GM12801 (cell line): ENCODE measurements around the gene FAM229B.

Experiments
- TF ChIP-seq, protein P1 (sequence below): IDR thresholded peaks from one replicate; pipeline ENCODE4 v1.5.1; 2011; ENCODE audit warnings: control low read depth; ENCODE audit not compliant: insufficient read length; ENCODE audit errors: extremely low read depth

The FAM229B gene

DNA sequence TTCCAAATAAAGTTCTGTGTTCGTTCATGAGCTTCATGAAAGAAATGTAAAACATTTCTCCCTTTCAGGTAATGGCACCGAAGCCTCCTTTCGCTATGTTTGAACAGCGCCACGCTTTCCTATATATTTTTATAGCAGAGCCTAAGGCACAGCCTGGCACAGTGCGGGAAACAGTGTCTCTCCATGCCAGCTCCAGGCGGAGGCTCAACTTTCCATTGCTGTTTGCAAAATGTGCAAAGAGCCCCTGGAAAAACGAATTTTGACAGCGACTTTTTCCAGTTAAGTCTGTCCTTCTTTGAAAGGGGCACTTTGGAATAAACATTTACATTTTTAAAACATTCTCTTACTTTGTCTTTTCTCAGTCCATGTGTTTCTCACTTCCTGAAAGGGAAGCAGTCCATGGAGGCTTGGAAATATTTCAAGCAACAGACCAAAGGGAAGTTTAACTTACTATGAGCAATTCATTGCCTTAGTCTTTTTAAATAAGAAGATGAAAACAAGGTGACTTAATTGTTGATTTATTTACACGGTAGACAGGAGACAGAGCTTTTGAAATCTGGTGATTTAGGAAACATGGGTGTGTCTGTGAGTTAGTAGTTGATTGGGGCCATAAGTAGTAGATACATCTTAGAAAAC, 32.7 kb upstream of the FAM229B start:
- TF ChIP-seq, protein P1, sequence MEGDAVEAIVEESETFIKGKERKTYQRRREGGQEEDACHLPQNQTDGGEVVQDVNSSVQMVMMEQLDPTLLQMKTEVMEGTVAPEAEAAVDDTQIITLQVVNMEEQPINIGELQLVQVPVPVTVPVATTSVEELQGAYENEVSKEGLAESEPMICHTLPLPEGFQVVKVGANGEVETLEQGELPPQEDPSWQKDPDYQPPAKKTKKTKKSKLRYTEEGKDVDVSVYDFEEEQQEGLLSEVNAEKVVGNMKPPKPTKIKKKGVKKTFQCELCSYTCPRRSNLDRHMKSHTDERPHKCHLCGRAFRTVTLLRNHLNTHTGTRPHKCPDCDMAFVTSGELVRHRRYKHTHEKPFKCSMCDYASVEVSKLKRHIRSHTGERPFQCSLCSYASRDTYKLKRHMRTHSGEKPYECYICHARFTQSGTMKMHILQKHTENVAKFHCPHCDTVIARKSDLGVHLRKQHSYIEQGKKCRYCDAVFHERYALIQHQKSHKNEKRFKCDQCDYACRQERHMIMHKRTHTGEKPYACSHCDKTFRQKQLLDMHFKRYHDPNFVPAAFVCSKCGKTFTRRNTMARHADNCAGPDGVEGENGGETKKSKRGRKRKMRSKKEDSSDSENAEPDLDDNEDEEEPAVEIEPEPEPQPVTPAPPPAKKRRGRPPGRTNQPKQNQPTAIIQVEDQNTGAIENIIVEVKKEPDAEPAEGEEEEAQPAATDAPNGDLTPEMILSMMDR: no peak

DNA sequence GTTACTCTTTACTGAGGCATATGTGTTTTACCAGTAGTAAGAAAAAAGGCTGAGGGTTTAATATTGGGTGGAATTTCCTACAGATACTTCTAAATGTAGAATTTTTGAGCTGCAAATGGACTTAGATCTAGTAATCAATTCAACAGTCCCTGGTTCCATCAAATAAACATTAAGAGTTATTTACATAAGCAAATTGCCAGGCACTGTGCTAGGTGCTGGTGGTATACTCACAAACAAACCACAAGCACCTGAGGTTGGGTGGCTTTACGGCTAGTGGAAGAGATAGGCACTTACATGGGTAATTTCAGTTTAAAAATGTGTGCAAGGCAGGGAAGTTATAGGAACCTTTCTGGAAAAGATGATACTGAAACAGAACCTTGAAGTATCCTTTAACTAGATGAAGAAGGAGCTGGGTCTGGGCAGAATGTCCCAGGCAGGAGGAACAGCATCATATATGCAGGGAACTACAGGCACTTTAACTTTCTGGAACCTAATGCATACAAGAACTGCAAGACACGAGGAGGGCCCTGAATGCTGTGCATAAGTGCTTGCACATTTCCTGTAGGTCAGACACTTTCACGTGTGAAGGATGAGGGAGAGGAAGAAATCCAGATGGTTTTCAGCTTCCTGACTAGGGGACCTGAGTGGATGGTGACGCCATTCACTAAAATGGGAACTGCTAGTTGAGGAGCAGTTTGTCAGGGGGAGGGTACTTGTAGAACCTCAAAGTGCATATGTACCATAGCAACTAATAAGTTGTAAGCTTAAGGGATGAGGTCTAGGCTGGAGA, 29.0 kb upstream of the FAM229B start:
- TF ChIP-seq, protein P1: no peak

DNA sequence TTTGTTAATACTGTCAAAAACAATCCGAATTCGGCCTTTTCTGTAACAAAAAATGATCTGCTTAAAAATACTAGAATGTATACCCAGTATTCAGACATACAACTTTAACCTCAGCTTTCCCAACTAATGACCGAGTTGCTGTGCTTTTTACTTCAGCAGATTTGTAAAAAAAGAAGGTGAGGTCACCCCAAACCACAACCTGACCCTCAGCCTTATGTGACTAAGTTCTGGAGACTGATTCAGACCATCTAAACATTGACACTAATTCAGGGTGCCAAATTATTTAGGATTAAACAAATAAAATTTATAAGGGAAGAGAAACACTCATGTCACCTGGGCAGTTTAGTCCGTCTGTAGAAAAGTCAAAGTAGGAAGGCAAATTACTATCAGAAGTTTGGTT, 25.8 kb upstream of the FAM229B start:
- TF ChIP-seq, protein P1: no peak

DNA sequence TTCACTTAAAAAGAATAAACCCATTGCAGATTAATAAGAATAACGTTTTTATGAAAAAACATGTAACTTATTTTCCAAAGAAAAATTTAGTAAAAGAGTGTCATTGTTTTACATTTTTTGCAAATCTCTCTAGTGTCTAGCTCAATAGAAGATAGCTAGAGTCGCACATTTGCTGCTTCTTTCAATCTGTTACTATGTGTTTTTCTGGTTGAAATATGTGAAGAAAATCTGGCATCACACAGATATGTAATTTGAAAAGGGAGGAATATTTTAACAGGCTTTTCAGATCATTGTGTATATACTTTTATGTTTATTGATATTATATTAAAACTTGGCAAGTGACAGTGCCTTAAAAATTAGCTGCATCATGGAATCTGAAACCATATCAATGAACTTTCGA, 24.4 kb upstream of the FAM229B start:
- TF ChIP-seq, protein P1: no peak

DNA sequence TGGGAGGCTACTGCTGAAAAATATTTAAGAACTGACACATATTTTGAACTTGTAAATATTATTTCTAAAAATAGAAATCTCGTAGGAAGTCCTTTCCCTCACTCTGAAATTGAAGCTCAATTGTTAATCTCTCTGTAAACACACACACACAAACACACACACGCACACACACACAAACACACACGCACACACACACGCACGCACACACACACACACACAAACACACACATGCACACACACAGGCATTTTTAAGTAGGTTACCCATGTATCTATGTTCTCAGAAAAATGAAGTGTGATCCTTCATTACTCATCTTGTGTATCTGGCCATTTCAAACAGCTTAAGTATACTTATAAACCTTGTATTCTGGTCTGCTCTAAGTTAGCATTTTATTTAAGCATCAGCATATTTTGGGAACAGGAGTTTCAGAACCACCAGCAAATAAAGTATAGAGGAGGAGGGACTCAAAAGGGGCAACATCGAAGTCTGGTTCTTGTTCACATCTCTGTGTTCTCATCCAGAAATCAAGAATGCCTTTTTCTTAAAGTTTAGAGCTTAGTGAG, 21.9 kb upstream of the FAM229B start:
- TF ChIP-seq, protein P1: no peak

DNA sequence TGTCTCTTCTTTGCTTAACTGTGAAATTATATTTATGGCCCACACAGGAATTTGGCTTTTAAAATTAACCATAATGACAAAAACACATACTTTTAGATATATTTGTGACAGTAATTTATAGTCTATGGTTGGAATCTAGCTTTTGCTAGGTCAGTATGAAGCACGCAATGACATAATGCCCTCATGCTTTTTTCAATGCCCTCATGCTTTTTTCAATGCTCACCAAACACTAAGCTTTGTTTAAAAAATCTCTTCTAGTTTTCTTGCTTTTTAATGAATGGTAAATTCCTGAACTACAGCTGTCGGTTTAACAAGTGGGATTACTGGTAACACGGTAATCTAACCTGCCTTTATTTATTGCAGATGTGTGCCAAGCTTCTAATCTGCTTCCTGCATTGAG, 20.8 kb upstream of the FAM229B start:
- TF ChIP-seq, protein P1: no peak

DNA sequence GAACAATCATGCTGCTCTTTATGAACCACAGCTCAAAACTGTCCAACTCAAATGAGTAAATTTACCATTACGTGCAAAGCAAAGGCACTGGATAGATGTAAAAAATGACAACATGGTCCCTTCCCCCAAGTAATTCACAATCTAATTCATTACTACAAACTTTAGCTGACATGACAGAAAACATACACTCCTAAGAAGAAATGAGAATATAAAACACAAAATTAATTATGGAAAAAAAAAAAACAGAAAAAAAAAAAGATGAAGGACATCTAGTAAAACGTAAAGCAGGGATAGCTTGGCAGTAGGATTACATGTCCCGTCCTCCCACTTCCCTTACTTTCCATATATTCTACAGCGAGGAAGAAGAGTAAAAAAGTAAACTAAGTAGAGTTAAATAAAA, 5.8 kb upstream of the FAM229B start:
- TF ChIP-seq, protein P1: no peak
